Eye (tissue), 1 donor: ENCODE measurements around the gene JMY.

Experiments
- DNase-seq: peaks from one replicate; pipeline ENCODE4 v3.0.0-alpha.2; 2015

JMY gene, protein sequence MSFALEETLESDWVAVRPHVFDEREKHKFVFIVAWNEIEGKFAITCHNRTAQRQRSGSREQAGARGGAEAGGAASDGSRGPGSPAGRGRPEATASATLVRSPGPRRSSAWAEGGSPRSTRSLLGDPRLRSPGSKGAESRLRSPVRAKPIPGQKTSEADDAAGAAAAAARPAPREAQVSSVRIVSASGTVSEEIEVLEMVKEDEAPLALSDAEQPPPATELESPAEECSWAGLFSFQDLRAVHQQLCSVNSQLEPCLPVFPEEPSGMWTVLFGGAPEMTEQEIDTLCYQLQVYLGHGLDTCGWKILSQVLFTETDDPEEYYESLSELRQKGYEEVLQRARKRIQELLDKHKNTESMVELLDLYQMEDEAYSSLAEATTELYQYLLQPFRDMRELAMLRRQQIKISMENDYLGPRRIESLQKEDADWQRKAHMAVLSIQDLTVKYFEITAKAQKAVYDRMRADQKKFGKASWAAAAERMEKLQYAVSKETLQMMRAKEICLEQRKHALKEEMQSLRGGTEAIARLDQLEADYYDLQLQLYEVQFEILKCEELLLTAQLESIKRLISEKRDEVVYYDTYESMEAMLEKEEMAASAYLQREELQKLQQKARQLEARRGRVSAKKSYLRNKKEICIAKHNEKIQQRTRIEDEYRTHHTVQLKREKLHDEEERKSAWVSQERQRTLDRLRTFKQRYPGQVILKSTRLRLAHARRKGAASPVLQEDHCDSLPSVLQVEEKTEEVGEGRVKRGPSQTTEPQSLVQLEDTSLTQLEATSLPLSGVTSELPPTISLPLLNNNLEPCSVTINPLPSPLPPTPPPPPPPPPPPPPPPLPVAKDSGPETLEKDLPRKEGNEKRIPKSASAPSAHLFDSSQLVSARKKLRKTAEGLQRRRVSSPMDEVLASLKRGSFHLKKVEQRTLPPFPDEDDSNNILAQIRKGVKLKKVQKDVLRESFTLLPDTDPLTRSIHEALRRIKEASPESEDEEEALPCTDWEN

DNA sequence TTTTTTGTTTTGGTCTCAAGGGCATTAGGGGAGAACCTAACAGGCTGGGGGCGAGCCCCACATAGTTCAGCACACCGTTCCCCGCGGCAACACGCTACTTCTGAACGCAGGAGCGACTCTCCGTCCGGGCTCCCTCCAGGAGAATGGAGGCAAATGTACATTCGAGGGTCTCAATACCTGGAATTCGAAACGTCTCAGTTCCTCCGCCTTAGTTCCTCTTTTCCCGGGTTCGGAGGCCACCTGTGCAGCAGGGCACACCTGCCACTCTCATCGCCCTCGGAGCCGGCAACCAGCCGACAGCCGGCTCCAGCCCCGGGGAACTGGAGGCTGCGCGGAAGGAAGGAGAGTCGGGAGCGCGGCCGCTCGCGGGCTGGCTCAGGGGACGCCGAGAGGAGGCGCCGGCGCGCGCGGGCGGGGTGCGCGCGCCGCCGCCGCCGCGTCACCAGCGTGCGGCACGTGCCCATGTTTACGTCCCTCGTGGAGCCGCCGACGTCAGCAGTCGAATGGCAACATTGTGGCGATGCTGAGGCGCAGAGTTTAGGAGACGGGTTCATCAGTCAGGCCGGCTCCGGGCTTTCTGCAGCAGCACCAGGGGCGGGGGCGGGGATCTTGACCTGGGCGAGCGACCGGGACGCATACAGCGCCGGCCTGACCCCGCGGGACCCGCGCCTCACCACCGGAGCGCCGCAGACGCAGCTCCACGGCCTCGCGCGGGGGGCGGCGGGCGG lies at the start of gene JMY:
Gene JMY (plus strand): TSS at position 498 of the 728 bp plus-strand sequence. CDS start 520 bp downstream, outside the sequence.
- peak; percentile 94 for DNase-seq

DNA sequence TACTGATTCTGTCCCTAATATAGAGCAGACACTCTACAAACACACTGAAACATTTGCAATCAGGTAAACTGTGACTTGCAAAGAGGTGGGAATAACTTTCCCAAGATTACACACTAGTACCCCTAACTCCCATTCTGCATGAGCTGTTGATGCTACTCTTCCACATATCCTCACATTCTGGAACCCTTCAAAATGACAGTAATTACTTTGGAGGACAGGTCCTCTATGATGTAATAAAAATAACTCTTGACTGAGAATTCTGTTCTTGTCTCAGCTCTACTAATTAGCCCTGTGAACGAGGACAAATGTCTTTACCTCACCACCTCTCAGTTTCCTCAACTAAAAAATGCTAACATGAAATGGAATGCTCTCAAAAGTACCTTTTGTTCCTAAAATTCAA lies 49.5 kb upstream of the JMY start:
- no peak for DNase-seq

- peak; percentile 8 for DNase-seq
These were observed 46.3 kb upstream of the JMY start for GRCh38 chr5:79189439-79190234.

DNA sequence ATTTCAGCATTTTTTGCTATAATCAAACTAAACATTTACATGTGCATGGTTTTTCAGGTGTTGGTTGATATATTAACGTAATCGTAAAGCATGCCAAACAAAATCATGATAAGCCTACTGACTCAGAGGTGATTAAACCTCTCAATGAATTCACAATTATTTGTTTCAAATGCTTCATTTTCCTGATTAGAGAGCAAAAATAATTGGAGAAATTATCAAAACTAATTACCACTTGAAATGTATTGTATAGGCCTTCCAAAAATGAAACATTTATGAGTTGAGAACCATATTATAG lies 45.7 kb upstream of the JMY start:
- DNase-seq = no peak

DNA sequence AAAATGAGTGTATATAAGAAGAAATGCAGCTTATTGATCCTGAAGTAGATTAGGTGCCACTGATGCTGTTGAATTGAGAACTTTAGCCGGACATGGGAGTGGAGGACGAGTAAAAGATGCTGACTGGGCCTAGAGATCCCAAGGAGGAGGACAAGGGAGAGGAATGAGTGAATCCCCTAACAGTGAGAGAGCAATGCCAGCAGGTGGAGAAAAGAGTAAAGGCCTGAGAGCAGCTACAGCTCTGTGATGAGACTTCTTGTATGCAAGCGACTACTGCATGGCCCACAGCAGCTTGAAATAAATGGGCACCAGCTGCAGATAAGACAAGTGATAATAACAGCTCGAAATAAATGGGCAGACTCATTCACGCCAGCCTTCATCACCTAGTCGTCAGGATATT lies 44.5 kb upstream of the JMY start:
- peak; percentile 2 for DNase-seq

DNA sequence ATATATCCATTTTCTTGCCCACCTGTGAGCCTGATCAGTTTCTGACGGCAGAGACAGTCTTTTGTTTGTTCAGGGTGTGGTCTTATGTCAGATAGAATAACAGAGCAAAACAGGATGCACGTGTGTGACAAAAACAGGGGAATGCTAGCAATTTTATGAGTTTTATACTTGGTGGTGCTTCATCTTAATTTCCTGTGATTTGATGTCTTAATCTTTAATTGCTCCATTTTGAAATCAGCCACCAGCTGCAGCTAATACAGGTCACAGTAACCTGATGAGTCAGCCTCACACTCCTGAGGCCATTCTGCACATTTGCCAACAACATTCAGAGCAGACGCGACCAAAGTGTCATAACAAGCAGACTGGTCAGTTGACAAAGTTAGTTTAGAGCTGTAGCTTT lies 42.3 kb upstream of the JMY start:
- no peak for DNase-seq

- DNase-seq = no peak
These were observed 35.3 kb upstream of the JMY start for GRCh38 chr5:79200573-79201183.

DNA sequence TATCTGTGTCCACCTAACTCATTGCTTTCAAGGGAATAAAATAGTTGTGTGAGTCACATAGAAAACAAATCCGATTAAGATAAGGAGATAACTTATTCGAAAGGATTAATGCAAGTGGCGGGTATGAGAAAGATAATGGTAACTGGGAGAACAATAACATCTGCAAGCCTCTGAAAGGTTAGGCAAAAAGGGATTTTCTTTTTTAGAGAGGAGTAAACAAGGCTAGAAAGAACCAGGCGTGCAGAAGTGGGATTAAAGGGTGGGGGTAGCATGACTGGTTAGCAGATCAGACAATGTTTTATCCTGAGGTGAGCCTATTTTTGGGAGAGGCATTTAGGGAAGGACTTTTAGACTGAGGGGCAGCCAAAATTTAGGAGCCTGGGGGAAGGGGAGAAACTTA lies 34.7 kb upstream of the JMY start:
- DNase-seq = no peak

DNA sequence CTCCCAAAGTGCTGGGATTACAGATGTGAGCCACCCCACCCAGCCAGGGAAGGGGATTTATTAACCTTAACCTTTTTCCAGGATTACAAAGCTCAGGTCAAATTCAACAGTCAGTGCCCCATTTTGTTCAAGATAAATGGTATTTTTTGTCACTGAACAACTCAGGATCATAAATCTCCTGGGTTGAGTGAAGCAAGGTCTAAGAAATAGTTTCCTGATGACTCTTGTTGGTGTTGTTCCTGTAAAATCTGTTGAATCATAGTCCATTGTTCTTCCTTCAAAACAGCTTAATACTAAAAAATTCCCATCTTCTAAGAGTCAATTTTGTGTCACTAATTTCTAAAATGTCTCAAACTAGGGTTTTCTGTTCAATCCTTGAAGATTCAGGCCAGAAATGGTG lies 33.9 kb upstream of the JMY start:
- no peak for DNase-seq

DNA sequence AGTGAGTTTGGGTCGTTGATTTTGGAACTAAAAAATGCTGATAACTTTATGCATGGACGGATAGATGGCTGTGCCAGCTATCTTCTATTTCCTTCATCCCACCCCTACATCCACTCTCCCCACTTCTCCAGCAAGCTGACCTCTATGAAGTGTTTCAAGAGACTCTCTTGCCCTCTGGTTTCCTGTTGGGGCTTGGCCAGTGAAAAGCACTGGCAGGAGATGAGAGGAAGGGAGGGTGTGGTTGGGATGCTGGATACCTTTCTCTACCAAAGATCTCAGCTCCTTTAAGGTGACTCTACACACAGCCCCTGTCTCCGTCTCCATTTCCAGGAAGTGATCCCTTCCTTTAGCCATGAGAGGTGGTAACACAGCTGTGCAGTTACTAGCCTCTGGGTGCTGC lies 30.0 kb upstream of the JMY start:
- no peak for DNase-seq

- no peak for DNase-seq
These were observed 29.4 kb upstream of the JMY start for GRCh38 chr5:79206541-79206940.

DNA sequence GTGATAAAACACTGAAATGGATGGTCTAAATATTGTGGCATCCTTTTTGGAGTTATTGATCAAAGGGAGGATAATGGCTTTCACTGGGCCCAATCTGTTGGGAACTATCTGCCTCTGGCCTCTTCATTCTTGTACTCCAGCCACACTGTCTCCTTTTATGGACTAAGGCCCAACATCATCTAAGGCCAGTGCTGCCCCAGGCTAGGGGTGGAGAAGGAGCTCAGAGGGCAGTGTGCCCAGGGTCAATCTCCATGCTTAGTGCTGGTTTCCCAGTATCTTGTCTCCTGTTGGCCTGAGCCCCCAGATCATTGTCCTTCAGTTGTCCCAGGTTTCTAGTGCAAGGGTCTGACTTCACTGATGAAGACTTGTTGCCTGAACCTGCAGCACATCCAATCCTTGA lies 26.4 kb upstream of the JMY start:
- no peak for DNase-seq

DNA sequence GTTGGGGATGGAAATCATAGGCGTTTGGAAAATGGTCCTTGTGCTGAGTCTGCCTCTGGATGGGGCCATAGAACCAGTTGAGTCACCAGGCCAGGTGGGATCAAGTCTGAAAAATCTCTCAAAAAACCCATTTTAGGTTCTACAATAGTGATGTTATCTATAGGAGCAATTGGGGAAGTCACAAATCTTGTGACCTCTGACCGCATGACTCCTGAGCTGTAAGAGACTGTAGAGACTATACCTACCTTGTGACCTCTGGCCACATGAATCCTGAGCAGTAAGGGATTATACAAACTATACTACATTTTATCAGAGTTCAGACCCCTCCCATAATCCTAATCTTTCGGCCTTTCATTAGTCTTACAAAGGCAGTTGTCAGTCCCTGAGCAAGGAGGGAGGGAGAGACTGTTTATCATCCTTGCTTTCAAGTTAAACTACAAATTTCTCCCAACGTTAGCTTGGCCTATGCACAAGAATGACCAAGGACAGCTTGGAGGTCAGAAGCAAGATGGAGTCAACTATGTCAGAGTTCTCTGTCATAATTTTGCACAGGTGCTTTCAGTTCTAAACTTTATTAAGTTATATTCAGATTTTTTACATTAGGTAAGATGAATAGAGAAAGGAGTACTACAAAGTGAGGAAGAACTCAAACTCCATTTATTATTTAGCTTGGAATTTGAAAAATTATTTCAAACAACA lies 11.5 kb upstream of the JMY start:
- no peak for DNase-seq

DNA sequence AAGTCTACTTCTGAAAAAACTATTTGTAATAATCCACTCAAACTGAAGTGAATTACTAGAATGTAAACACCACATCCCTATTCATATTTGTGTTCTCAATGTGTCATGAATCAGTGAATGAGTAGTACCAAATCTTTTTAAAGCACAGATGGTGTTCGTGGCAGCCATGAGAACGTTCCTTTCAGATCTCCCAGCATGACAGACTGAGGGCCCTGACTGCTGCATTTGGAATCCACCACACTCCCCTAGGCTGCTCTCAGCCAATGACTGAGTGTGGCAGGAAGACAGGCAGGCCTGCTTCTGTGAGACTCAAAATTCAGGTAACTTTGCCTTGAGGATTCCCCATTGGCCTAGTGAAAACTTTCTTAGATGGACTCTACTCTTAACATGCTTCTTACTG lies 10.9 kb upstream of the JMY start:
- no peak for DNase-seq

DNA sequence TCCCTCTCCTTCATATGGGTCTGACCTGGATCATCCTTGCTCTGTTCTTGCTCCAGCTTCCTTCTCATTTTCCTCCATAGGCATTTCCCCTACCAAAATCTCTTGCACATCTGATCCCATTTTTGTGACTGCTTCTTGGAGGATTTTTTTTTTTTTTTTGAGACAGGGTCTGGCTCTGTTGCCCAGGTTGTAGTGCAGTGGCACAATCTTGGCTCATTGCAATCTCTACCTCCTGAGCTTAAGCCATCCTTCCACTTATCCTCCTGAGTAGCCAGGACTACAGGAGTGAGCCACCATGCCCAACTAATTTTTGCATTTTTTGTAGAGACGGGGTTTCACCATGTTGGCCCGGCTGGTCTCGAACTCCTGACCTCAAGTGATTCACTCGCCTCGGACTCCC lies 10.5 kb upstream of the JMY start:
- DNase-seq = no peak

DNA sequence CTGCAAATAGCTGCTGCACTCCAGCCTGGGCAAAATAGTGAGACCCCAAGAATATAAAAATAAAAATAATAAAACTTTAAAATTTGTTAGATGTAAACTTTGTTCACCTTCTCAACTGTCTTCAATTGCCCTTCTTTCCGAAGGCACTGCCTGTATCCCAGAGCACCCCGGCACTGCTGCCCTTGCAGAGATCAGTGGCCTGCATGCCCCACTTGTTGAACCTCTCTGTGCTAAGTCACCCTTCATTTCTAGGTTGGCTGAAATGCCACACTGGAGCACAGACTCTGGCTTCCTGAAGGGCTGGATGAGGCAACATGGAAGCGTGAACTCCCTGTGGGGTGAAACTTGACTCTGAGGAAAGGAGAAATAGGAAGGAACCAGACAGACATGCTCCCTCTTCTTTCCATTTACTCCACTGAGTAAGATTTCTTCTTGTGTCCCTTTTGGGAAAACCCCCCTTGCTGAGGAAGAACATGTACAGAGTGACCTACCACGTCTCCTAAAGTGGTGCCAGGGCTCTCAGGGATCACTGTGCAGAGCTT lies 8.4 kb upstream of the JMY start:
- no peak for DNase-seq

- peak; percentile 42 for DNase-seq
These were observed 6.4 kb upstream of the JMY start for GRCh38 chr5:79229357-79230174.

DNA sequence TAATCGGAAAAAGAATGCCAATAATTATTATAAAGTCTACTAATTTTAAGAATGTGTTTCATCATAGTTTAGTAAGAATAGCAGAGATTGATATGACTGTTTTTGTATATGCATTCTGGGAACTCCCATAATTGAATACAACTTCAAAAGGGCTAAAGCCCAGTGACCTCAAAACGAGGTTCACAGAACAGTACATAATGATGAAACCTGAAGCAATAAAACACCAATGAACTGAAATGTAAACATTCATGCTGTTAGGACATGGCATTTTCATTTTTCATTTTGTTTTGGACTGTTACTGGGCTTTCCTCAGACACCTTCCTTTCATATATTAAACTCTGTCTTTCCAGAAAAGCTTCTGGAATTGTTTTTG lies 684 bp upstream of the JMY start:
- no peak for DNase-seq

- DNase-seq = peak; percentile 82
These were observed 535 bp downstream of the JMY start for GRCh38 chr5:79236362-79236969.
